MCF 10A (cell line): ENCODE results near the gene ULK4. TPM values are rescaled to one million over a fixed set of nuclear protein-coding genes. Genes with fewer than 3 reads are reported as not detected.

Experiments used
- BruUV-seq: library from RNA; stranded (reverse); fragments of 400-500 nt; replicated peaks from 2 replicates; lab custom pipeline; 2021; lab: Mats Ljungman, UMichigan
- CTCF ChIA-PET: fragments of 300-600 bp; sonication (Branson Sonifier 250); formaldehyde crosslinking; extraction: SDS; loops from one replicate; lab custom pipeline; 2021; ENCODE audit warnings: antibody characterized with exemption, inconsistent platforms; lab: Yijun Ruan, JAX
- POLR2A ChIA-PET: fragments of 300-600, 350-650 bp; sonication (Branson Sonifier 250); formaldehyde crosslinking; extraction: SDS; loops from one replicate; lab custom pipeline; 2020; ENCODE audit warnings: antibody characterized with exemption, inconsistent platforms; lab: Yijun Ruan, JAX
- DNase-seq: peaks from one replicate; pipeline ENCODE4 v3.0.0-alpha.2; 2018; ENCODE audit not compliant: unreplicated experiment
- H3K27ac Mint-ChIP-seq: one replicate; pipeline ENCODE4 v1.8.0; 2022; ENCODE audit warnings: mild to moderate bottlenecking, low read depth, mixed read lengths; ENCODE audit not compliant: unreplicated experiment
- H3K27me3 Mint-ChIP-seq: one replicate; pipeline ENCODE4 v1.8.0; 2022; ENCODE audit warnings: mixed read lengths; ENCODE audit not compliant: insufficient read depth, unreplicated experiment
- H3K36me3 Mint-ChIP-seq: one replicate; pipeline ENCODE4 v1.8.0; 2022; ENCODE audit warnings: mild to moderate bottlenecking, moderate library complexity, mixed read lengths; ENCODE audit not compliant: insufficient read depth, unreplicated experiment
- H3K4me1 Mint-ChIP-seq: one replicate; pipeline ENCODE4 v1.8.0; 2022; ENCODE audit warnings: mixed read lengths; ENCODE audit not compliant: insufficient read depth, unreplicated experiment
- H3K4me3 Mint-ChIP-seq: one replicate; pipeline ENCODE4 v1.8.0; 2022; ENCODE audit warnings: mild to moderate bottlenecking, moderate library complexity, mixed read lengths; ENCODE audit not compliant: unreplicated experiment
- H3K9me3 Mint-ChIP-seq: one replicate; pipeline ENCODE4 v1.8.0; 2022; ENCODE audit warnings: mixed read lengths; ENCODE audit not compliant: unreplicated experiment
- intact Hi-C: fragments of 100-400 bp; cut with micrococcal nuclease; formaldehyde crosslinking; loops from 2 replicates; pipeline ENCODE4 v1.14.1; 2022
- total RNA-seq: library from RNA; stranded (reverse); gene quantifications from 2 replicates; pipeline ENCODE4 v1.2.3, GENCODE V29; 2022
- TF ChIP-seq, protein P1 (sequence below): fragments of 200-600 bp; IDR thresholded peaks from one replicate; pipeline ENCODE4 v1.8.0; 2022; ENCODE audit warnings: antibody characterized with exemption, mild to moderate bottlenecking; ENCODE audit not compliant: unreplicated experiment

Gene ULK4
- total RNA-seq, 1 experiment from 2014 or later = 7.8 TPM

DNA sequence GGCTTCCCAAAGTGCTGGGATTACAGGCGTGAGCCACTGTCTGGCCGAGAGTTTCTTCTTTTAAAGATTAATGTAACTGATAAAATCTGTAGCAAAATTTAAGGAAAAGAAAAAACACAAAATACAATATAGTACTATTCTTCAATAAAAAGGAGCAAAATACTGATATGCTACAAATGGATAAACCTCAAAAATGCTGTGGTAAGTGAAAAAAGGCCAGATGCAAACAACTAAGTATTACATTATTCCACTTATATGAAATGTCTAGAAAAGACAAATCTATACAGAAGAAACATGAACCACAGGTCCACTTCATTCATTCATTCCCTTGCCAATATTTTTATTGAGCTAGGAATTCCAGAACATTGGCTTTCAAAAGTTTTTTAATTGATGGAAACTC lies 463.1 kb downstream of the ULK4 start:
- DNase-seq = no peak
- no peaks in the 10 kb centered on the region for H3K27me3 Mint-ChIP-seq
- H3K4me3 Mint-ChIP-seq = no peak overlapping the region
- no peaks in the 10 kb centered on the region for H3K4me1 Mint-ChIP-seq
- CTCF ChIA-PET = interaction anchor here (0.7 to 1.4 kb wide), 2 partner anchors 9 to 296 kb away, joined by 3 read pairs; no protein-coding TSS in a partner anchor
- no TSS peak for BruUV-seq
- POLR2A ChIA-PET = interaction anchor here (0.7 kb wide), 1 partner anchor 656 kb away, joined by 3 read pairs; no protein-coding TSS in a partner anchor
- no peak overlapping the region for H3K27ac Mint-ChIP-seq
- intact Hi-C loops = no loop called here
- TF ChIP-seq, protein P1, sequence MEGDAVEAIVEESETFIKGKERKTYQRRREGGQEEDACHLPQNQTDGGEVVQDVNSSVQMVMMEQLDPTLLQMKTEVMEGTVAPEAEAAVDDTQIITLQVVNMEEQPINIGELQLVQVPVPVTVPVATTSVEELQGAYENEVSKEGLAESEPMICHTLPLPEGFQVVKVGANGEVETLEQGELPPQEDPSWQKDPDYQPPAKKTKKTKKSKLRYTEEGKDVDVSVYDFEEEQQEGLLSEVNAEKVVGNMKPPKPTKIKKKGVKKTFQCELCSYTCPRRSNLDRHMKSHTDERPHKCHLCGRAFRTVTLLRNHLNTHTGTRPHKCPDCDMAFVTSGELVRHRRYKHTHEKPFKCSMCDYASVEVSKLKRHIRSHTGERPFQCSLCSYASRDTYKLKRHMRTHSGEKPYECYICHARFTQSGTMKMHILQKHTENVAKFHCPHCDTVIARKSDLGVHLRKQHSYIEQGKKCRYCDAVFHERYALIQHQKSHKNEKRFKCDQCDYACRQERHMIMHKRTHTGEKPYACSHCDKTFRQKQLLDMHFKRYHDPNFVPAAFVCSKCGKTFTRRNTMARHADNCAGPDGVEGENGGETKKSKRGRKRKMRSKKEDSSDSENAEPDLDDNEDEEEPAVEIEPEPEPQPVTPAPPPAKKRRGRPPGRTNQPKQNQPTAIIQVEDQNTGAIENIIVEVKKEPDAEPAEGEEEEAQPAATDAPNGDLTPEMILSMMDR = no peak
- H3K9me3 Mint-ChIP-seq = no peaks in the 10 kb centered on the region
- no peaks in the 10 kb centered on the region for H3K36me3 Mint-ChIP-seq

- H3K9me3 Mint-ChIP-seq = no peaks in the 10 kb centered on the region
These were observed 471.5 kb downstream of the ULK4 start for GRCh38 chr3:41490360-41490759.

DNA sequence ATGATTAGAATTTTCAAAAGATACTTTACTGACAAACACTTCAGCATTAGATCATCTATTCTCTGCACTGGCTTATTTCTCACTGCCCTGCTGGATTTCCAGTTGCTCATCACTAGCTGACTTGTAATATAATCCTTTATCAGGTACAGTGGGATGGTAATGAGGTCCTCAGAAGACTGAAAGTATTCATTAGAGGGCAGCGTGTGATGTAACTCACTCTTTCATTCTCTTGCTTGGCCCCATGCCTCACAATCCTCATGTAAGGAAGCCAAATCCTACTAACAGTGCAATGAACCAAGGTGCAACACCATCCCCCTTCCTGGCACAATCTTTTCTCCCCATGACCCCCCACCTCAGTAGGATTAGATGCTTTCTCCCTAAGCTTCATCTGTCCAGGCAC lies 472.7 kb downstream of the ULK4 start:
- Mint-ChIP-seq H3K27ac (no peak overlapping the region), H3K9me3 (no peaks in the 10 kb centered on the region), H3K4me3 (no peak overlapping the region), H3K36me3 (no peaks in the 10 kb centered on the region), H3K27me3 (no peaks in the 10 kb centered on the region), H3K4me1 (no peaks in the 10 kb centered on the region)
- no peak for DNase-seq
- ChIA-PET POLR2A (no interaction called here), CTCF (no interaction called here)
- no TSS peak for BruUV-seq
- TF ChIP-seq, protein P1 = no peak
- intact Hi-C loops = no loop called here

More at GRCh38 chr3:41490360-41490759, 471.5 kb downstream of the ULK4 start:
- intact Hi-C loops = no loop called here
- CTCF ChIA-PET = no interaction called here
- no peak for DNase-seq
- Mint-ChIP-seq H3K36me3 (no peaks in the 10 kb centered on the region), H3K4me1 (no peaks in the 10 kb centered on the region), H3K27ac (no peak overlapping the region), H3K27me3 (no peaks in the 10 kb centered on the region), H3K4me3 (no peak overlapping the region)
- POLR2A ChIA-PET = no interaction called here
- TF ChIP-seq, protein P1 = no peak
- BruUV-seq = no TSS peak

DNA sequence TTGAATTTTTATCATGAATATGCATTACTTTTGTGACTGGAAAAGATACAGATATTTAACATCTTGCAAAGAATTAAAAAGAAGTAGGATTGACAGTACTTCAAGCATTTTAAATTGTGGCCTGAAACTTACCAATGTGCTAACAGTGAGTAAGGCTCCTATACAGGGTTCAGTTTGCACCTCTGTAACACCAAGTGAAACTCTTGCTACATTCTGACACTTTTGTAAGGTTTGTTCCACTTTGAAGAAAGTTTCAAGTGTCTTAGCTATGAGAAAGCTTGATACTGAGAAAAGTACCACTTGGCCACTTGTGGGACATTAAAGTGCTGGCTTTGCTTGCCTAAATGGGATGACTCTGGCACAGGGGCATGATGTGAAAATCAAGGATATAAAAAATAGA lies 473.4 kb downstream of the ULK4 start:
- CTCF ChIA-PET = interaction anchor here (0.9 kb wide), 1 partner anchor 13 kb away, joined by 4 read pairs; no protein-coding TSS in a partner anchor

More for the DNA sequence above, 473.4 kb downstream of the ULK4 start:
- no peak overlapping the region for H3K4me3 Mint-ChIP-seq
- BruUV-seq = no TSS peak
- H3K27ac Mint-ChIP-seq = no peak overlapping the region
- TF ChIP-seq, protein P1 = no peak
- H3K27me3 Mint-ChIP-seq = no peaks in the 10 kb centered on the region
- no peaks in the 10 kb centered on the region for H3K36me3 Mint-ChIP-seq
- no peak for DNase-seq
- intact Hi-C loops = no loop called here
- POLR2A ChIA-PET = no interaction called here
- H3K9me3 Mint-ChIP-seq = no peaks in the 10 kb centered on the region
- no peaks in the 10 kb centered on the region for H3K4me1 Mint-ChIP-seq
